Upper lobe of right lung (tissue), 1 donor: ENCODE results near the gene UGT1A3. TPM values are rescaled to one million over a fixed set of nuclear protein-coding genes. Genes with fewer than 3 reads are reported as not detected.
"Not testable (repeated sequence)": the region's sequence is repeated elsewhere in the genome, so short reads cannot be mapped to it uniquely, and the experiment has no call there.

ENCODE experiments used
- ATAC-seq: fragments of 200-7000 bp; cut with Tn5 transposase; one replicate; pipeline ENCODE4 v1.9.1; 2020; ENCODE audit warnings: mild to moderate bottlenecking, moderate library complexity
- DNase-seq: peaks from one replicate; pipeline ENCODE4 v3.0.0-alpha.2; 2020
- H3K27ac ChIP-seq: fragments of 200-600 bp; one replicate; pipeline ENCODE4 v1.8.0; 2022
- H3K27me3 ChIP-seq: fragments of 200-600 bp; one replicate; pipeline ENCODE4 v1.8.0; 2022; ENCODE audit warnings: mild to moderate bottlenecking
- H3K36me3 ChIP-seq: fragments of 200-600 bp; one replicate; pipeline ENCODE4 v1.8.0; 2022
- H3K4me1 ChIP-seq: fragments of 200-600 bp; one replicate; pipeline ENCODE4 v1.8.0; 2022
- H3K4me3 ChIP-seq: fragments of 200-600 bp; one replicate; pipeline ENCODE4 v1.8.0; 2022; ENCODE audit warnings: mild to moderate bottlenecking
- H3K9me3 ChIP-seq: fragments of 200-600 bp; one replicate; pipeline ENCODE4 v1.8.0; 2022
- intact Hi-C: fragments of 100-400 bp; cut with DNase I; formaldehyde crosslinking; loops from one replicate; pipeline ENCODE4 v1.11.0; 2022
- total RNA-seq: library from RNA; stranded (reverse); fragmentation: NEBNext Ultra II Directional; extraction: Animal tissue kit (Norgen Biotek cat#: 25700); gene quantifications from one replicate; pipeline ENCODE4 v1.2.1, GENCODE V29; 2021
- TF ChIP-seq, protein P1 (sequence below): fragments of 200-600 bp; IDR thresholded peaks from one replicate; pipeline ENCODE4 v1.8.0; 2022; ENCODE audit warnings: antibody characterized with exemption
- donor health status: DM: no; HTN: yes; CAD: no; lungs with severe emphysema.

The UGT1A3 gene
- total RNA-seq, 1 donor from 2014 or later = not detected

DNA sequence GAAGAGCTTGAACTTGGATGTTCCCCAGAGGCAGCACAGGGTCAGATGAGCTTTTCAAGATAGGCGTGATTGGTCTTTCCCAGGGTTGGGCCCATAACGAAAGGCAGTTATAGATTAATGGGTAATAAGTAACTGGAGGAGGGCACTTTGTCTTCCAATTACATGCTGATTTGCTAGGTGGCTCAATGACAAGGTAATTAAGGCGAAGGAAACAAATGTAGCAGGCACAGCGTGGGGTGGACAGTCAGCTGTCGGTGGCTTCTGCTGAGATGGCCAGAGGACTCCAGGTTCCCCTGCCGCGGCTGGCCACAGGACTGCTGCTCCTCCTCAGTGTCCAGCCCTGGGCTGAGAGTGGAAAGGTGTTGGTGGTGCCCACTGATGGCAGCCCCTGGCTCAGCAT, 10.3 kb upstream of the UGT1A3 start, which contains the start of gene UGT1A4:
Gene UGT1A4, plus strand, starts transcription at position 185 of the 400 bp plus-strand sequence. Its CDS starts 85 bp downstream, at position 270.
- intact Hi-C loops = no loop called here
- H3K4me1 ChIP-seq = no peaks in the 10 kb centered on the region
- DNase-seq (no peak), ATAC-seq (peak; percentile 35)
- no peaks in the 10 kb centered on the region for H3K36me3 ChIP-seq
- no peak within 1 kb of the TSS for H3K4me3 ChIP-seq
- H3K9me3 ChIP-seq = no peaks in the 10 kb centered on the region
- no peaks in the 10 kb centered on the region for H3K27me3 ChIP-seq
- TF ChIP-seq, protein P1, sequence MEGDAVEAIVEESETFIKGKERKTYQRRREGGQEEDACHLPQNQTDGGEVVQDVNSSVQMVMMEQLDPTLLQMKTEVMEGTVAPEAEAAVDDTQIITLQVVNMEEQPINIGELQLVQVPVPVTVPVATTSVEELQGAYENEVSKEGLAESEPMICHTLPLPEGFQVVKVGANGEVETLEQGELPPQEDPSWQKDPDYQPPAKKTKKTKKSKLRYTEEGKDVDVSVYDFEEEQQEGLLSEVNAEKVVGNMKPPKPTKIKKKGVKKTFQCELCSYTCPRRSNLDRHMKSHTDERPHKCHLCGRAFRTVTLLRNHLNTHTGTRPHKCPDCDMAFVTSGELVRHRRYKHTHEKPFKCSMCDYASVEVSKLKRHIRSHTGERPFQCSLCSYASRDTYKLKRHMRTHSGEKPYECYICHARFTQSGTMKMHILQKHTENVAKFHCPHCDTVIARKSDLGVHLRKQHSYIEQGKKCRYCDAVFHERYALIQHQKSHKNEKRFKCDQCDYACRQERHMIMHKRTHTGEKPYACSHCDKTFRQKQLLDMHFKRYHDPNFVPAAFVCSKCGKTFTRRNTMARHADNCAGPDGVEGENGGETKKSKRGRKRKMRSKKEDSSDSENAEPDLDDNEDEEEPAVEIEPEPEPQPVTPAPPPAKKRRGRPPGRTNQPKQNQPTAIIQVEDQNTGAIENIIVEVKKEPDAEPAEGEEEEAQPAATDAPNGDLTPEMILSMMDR = no peak
- no peak within 1 kb of the TSS for H3K27ac ChIP-seq

DNA sequence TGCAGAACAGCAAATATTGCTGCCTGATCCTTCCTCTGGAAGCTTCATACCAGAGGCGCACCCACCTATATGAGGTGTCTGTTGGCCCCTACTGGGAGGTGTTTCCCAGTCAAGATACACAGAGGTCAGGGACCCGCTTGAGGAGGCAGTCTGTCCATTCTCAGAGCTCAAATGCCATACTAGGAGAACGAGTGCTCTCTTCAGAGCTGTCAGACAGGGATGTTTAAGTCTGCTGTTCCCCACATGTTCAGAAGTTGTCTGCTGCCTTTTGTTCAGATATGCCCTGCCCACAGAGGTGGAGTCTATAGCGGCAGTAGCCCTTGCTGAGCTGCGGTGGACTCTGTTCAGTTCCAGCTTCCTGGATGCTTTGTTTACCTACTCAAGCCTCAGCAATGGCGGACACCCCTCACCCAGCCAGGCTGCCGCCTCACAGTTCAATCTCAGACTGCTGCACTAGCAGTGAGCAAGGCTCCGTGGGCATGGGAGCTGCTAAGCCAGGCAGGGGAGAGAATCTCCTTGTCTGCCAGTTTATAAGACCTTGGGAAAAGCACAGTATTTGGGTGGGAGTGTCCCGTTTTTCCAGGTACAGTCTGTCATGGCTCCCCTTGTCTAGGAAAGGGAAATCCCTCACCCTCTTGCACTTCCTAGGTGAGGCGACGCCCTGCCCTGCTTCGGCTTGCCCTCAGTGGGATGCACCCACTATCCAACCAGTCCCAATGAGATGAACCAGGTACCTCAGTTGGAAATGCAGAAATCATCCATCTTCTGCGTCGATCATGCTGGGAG, 8.2 kb downstream of the UGT1A3 start:
- intact Hi-C loops, H3K27me3 ChIP-seq, H3K27ac ChIP-seq, DNase-seq, H3K4me1 ChIP-seq, H3K4me3 ChIP-seq, H3K9me3 ChIP-seq, H3K36me3 ChIP-seq, ATAC-seq: not testable (repeated sequence)

DNA sequence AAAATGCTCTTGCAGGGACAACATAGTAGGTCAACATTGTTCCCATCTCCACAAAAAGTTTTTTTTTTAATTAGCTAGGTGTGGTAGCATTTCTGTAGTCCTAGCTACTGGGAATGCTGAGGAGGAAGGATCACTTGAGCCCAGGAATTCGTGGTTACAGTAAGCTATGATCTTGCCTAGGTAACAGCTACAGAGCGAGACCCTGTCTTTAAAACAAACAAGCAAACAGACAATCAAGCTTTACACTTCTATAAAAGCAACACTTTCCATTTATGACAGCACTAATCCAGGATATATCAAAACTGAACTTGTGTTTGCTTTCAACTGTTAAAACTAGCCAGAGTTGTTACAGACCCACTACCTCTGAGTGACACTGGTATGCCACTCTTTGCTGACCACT, 12.0 kb downstream of the UGT1A3 start:
- H3K4me3 ChIP-seq = no peak overlapping the region
- H3K9me3 ChIP-seq = no peaks in the 10 kb centered on the region
- no peaks in the 10 kb centered on the region for H3K36me3 ChIP-seq
- TF ChIP-seq, protein P1 = no peak
- H3K27me3 ChIP-seq = no peaks in the 10 kb centered on the region
- H3K4me1 ChIP-seq = no peaks in the 10 kb centered on the region
- H3K27ac ChIP-seq = no peak overlapping the region
- DNase-seq (no peak), ATAC-seq (no peak)
- intact Hi-C loops = no loop called here

DNA sequence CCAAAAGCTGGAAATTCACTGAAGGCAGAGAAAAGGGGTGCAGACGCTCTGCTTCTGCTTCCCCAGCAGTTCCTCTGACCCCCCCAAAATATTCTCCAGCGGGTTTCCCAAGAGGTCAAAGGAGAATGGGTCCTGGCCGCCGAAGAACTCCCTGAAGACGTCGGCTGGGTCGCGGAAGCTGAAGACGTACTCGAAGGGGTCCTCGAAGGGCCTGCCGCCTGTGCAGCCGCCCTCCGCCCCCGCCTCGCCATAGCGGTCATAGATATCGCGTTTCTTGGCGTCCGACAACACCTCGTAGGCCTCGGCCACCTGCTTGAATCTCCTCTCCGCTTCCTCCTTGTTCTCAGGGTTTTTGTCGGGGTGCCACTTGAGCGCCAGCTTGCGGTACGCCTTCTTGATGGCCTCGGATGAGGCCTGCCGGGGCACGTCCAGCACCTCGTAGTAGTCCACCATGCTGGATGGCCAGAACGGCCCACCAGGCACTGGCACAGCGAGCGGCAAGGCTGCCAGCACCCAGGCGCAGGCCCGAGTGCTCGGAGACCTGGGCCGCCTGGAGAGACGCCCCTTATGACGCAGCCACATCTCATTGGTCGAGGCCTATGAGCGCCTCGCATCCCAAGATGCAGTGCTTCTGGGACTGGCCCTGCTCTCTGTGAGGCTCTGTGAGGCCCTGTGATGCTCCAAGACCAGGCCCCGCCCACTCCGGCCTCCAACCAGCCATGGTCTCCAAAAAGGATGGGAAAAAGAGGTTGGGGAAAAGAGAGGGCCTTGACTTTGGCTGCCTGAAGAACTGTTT, 14.8 kb downstream of the UGT1A3 start:
- Histone ChIP-seq H3K36me3 (no peaks in the 10 kb centered on the region), H3K9me3 (no peaks in the 10 kb centered on the region), H3K27me3 (no peaks in the 10 kb centered on the region), H3K4me3 (no peak overlapping the region), H3K27ac (no peak overlapping the region), H3K4me1 (no peaks in the 10 kb centered on the region)
- ATAC-seq (no peak), DNase-seq (no peak)
- TF ChIP-seq, protein P1 = no peak
- intact Hi-C loops = no loop called here

DNA sequence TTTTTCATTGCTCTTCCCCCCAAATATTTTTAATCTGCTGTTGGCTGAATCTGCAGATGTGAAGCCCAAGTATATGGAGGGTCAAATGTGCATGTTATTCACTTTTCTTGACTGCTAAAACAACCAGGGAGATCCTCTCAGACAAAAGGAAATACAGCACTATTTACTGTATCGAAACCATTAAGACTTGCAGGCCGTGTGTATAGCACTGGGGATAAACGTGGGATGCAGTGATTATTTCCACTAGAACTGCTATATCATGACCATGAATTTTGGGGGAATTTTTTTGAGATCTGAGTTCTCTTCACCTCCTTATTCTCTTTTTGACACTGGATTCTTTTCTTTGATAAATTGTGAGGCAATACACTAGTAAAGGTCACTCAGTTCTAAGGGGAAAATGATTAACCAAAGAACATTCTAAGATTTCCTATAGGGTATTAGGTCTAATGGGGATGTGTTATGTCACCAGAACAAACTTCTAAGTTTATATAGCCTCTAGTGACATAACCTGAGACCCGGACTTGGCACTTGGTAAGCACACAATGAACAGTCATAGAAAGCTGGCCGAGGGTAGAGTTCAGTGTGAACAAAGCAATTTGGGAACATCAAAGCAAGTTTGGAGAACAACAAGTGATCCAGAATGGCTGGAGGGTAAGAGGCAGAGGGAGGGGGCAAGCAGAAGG, 16.4 kb downstream of the UGT1A3 start:
- Histone ChIP-seq H3K4me1 (no peaks in the 10 kb centered on the region), H3K36me3 (no peaks in the 10 kb centered on the region), H3K27ac (no peak overlapping the region), H3K27me3 (no peaks in the 10 kb centered on the region), H3K4me3 (no peak overlapping the region), H3K9me3 (no peaks in the 10 kb centered on the region)
- no peak for DNase-seq
- no peak for ATAC-seq
- intact Hi-C loops = no loop called here
- TF ChIP-seq, protein P1 = no peak

DNA sequence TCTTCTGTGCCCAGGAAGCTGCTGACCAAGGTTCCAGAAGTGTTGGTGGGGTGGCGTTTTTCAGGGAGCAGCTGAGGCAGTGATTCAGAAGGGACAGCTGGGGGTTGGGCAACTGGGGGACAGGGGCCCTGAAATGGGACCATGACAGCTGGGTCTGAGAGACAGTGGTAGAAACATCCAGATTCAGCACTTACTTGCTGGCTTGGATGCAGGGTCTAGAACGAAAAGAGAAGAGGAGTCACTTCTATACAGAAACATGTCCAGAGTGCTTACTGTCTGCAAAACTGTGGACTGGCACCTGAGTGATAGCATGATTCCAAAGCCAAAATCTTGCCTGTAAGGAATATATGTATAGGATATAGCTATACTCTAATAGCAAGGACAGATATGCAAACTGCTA, 17.0 kb downstream of the UGT1A3 start:
- H3K27ac ChIP-seq, ATAC-seq, intact Hi-C loops, DNase-seq, H3K4me1 ChIP-seq, H3K36me3 ChIP-seq, H3K4me3 ChIP-seq, H3K9me3 ChIP-seq, H3K27me3 ChIP-seq: not testable (repeated sequence)
